GM12878 (cell line): Measurements from ENCODE around the gene LDLRAD3. TPM values are rescaled to one million over a fixed set of nuclear protein-coding genes. Genes with fewer than 3 reads are reported as not detected.

Source experiments
- ATAC-seq: fragments of 200-7000 bp; cut with Tn5 transposase; 3 replicates; pipeline ENCODE4 v1.9.1; 2020; ENCODE audit warnings: mild to moderate bottlenecking, moderate library complexity
- BruUV-seq: library from RNA; stranded (reverse); fragments of 400-500 nt; replicated peaks from 2 replicates; lab custom pipeline; 2021; lab: Mats Ljungman, UMichigan
- CTCF ChIA-PET: fragments of 300-600 bp; sonication (Branson Sonifier 250); formaldehyde crosslinking; extraction: SDS; loops from one replicate; lab custom pipeline; 2021; ENCODE audit warnings: inconsistent platforms; lab: Yijun Ruan, JAX
- POLR2A ChIA-PET: fragments of 350-600 bp; formaldehyde crosslinking; extraction: SDS; loops from one replicate; lab custom pipeline; 2021; ENCODE audit warnings: inconsistent platforms; lab: Charles Lee
- RAD21 ChIA-PET: fragments of 300-600 bp; sonication (Branson Sonifier 250); formaldehyde crosslinking; loops from one replicate; lab custom pipeline; 2023; ENCODE audit warnings: antibody characterized with exemption; ENCODE audit not compliant: unreplicated experiment; lab: Charles Lee
- SMC1A ChIA-PET: fragments of 300-600 bp; sonication (Branson Sonifier 250); formaldehyde crosslinking; loops from one replicate; lab custom pipeline; 2023; ENCODE audit not compliant: unreplicated experiment, uncharacterized antibody; lab: Charles Lee
- DNase-seq: peaks from one replicate; pipeline ENCODE4 v3.0.0-alpha.2; 2011; ENCODE audit warnings: low read depth, low spot score
- FAIRE-seq: peaks from 3 replicates; lab custom pipeline; 2011; peaks lifted over from hg19 to GRCh38; lab: Jason Lieb, UNC
- H2AFZ ChIP-seq: 2 replicates; pipeline ENCODE4 v1.6.0; 2011; ENCODE audit warnings: low read depth, low read length, control low read depth; ENCODE audit not compliant: control insufficient read depth
- H3K27ac ChIP-seq: 2 replicates; pipeline ENCODE4 v1.5.1; 2011; ENCODE audit warnings: control low read depth; ENCODE audit not compliant: control insufficient read depth, insufficient read depth
- H3K27me3 ChIP-seq, 2 experiments: replicated peaks in 1 of 2; 2 replicates each; pipeline versions ENCODE4 v1.6.0 to v1.6.1; 2011; ENCODE audit warnings: low read length in 1 of 2; ENCODE audit not compliant: control insufficient read depth in 2 of 2, insufficient read depth in 2 of 2
- H3K36me3 ChIP-seq, 2 experiments: 2 replicates each; pipeline ENCODE4 v1.5.1; 2011; ENCODE audit warnings: low read length in 1 of 2; ENCODE audit not compliant: control insufficient read depth in 2 of 2, insufficient read depth in 2 of 2
- H3K4me1 ChIP-seq: 2 replicates; pipeline ENCODE4 v1.6.1; 2011; ENCODE audit warnings: mild to moderate bottlenecking, low read length, moderate library complexity, mixed read lengths; ENCODE audit not compliant: control insufficient read depth, insufficient read depth
- H3K4me2 ChIP-seq: 2 replicates; pipeline ENCODE4 v1.6.0; 2011; ENCODE audit warnings: control low read depth; ENCODE audit not compliant: control insufficient read depth, insufficient read depth
- H3K4me3 ChIP-seq: fragments of 200-600 bp; sonication (generic); 2 replicates; pipeline ENCODE4 v1.5.1; 2016
- H3K79me2 ChIP-seq: 2 replicates; pipeline ENCODE4 v1.6.0; 2011; ENCODE audit warnings: low read length; ENCODE audit not compliant: control insufficient read depth, insufficient read depth
- H3K9ac ChIP-seq: 2 replicates; pipeline ENCODE4 v1.8.0; 2011; ENCODE audit warnings: low read length, control low read depth, mixed read lengths; ENCODE audit not compliant: control insufficient read depth, insufficient read depth
- H3K9me3 ChIP-seq: replicated peaks from 3 replicates; pipeline ENCODE4 v1.5.1; 2011; ENCODE audit warnings: mild to moderate bottlenecking, low read length; ENCODE audit not compliant: control insufficient read depth, insufficient read depth
- H4K20me1 ChIP-seq: 2 replicates; pipeline ENCODE4 v1.6.0; 2011; ENCODE audit not compliant: control insufficient read depth, insufficient read depth
- CHD2 ChIP-seq: IDR thresholded peaks from 2 replicates; pipeline ENCODE4 v1.6.1; 2011; ENCODE audit warnings: low read depth, low read length, improper control_type of control experiment, borderline replicate concordance
- EP300 ChIP-seq, 2 experiments: fragments of 150-350 bp in 1 of 2; IDR thresholded peaks; 2 replicates each; pipeline ENCODE4 v1.6.1; 2011 to 2012; ENCODE audit warnings: low read depth in 2 of 2, low read length in 2 of 2, borderline replicate concordance in 1 of 2, improper control_type of control experiment in 1 of 2, inconsistent platforms in 1 of 2; ENCODE audit not compliant: control insufficient read depth in 1 of 2
- FOXK2 ChIP-seq: fragments of 450-650 bp; IDR thresholded peaks from 2 replicates; pipeline ENCODE4 v1.6.1; 2017; ENCODE audit warnings: mild to moderate bottlenecking, moderate library complexity
- JUND ChIP-seq: IDR thresholded peaks from 2 replicates; pipeline ENCODE4 v1.6.1; 2012; ENCODE audit warnings: low read depth, mild to moderate bottlenecking, low read length, improper control_type of control experiment, moderate library complexity
- MTA2 ChIP-seq: fragments of 450-650 bp; IDR thresholded peaks from 2 replicates; pipeline ENCODE4 v1.6.1; 2016; ENCODE audit warnings: low read depth, mild to moderate bottlenecking, moderate library complexity
- NFXL1 ChIP-seq: fragments of 450-650 bp; IDR thresholded peaks from 2 replicates; pipeline ENCODE4 v1.6.1; 2017; ENCODE audit warnings: antibody characterized with exemption, mild to moderate bottlenecking, borderline replicate concordance
- NFYA ChIP-seq: IDR thresholded peaks from 2 replicates; pipeline ENCODE4 v1.6.1; 2011; ENCODE audit warnings: low read depth, mild to moderate bottlenecking, low read length, improper control_type of control experiment, borderline replicate concordance
- POLR2AphosphoS2 ChIP-seq: IDR thresholded peaks from 2 replicates; pipeline ENCODE4 v1.6.1; 2011; ENCODE audit warnings: low read depth, mild to moderate bottlenecking, low read length, improper control_type of control experiment, moderate library complexity
- RB1 ChIP-seq: fragments of 450-650 bp; formaldehyde crosslinking; IDR thresholded peaks from 2 replicates; pipeline ENCODE4 v1.6.1; 2017; ENCODE audit warnings: mild to moderate bottlenecking, borderline replicate concordance
- SMAD5 ChIP-seq: IDR thresholded peaks from 2 replicates; pipeline ENCODE4 v1.6.1; 2016; ENCODE audit warnings: antibody characterized with exemption, low read depth
- TCF7 ChIP-seq: IDR thresholded peaks from 2 replicates; pipeline ENCODE4 v1.6.1; 2014; ENCODE audit warnings: antibody characterized with exemption, borderline replicate concordance
- WGBS: methylation state at CpG from one replicate; pipeline ENCODE4 v1.1.6; 2016; ENCODE audit warnings: low lambda C conversion rate; ENCODE audit not compliant: insufficient replicate concordance, insufficient coverage; ENCODE audit errors: missing lambda C conversion rate; 5-methylcytosine and 5-hydroxymethylcytosine counted together
- in situ Hi-C: fragments of 300-500 bp; cut with MboI; formaldehyde crosslinking; loops from 9 replicates; pipeline ENCODE4 v1.14.3; 2018; ENCODE audit warnings: mixed read lengths
- intact Hi-C: fragments of 100-400 bp; cut with micrococcal nuclease; formaldehyde crosslinking; loops from one replicate; pipeline ENCODE4 v1.14.2; 2022; ENCODE audit not compliant: unreplicated experiment
- polyA plus RNA-seq, 11 experiments: library from polyadenylated mRNA; depleted of rRNA in 4 of 11; unstranded in 6 of 11; stranded (reverse) in 5 of 11; fragments of >200 nt; fragmentation: Nextera tagmentation in 4 of 11; fragmentation: Illumina TruSeq in 1 of 11; extraction: Ambion mirVana in 4 of 11; extraction: Trizol in 1 of 11; gene quantifications; 1 replicate in 1 of 11; 2 replicates in 10 of 11; pipeline versions ENCODE4 v1.2.1 to v1.2.3, GENCODE V29; 2011 to 2016; ENCODE audit warnings: inconsistent platforms in 2 of 11, missing spikeins in 2 of 11, low read depth in 1 of 11
- total RNA-seq, 4 experiments: library from RNA; depleted of rRNA in 3 of 4; stranded (reverse); fragments of >200 nt in 3 of 4; fragmentation: Illumina TruSeq in 1 of 4; extraction: Trizol in 1 of 4; gene quantifications; 2 replicates each; pipeline versions ENCODE4 v1.2.1 to v1.2.3, GENCODE V29; 2013 to 2021
- TF ChIP-seq, protein P1 (sequence below): IDR thresholded peaks from 2 replicates; pipeline ENCODE4 v1.6.1; 2012; ENCODE audit warnings: improper control_type of control experiment, low read depth, low read length; ENCODE audit not compliant: insufficient replicate concordance
- TF ChIP-seq, protein P2 (sequence below): fragments of 450-650 bp; formaldehyde crosslinking; IDR thresholded peaks from 2 replicates; pipeline ENCODE4 v1.4.0; 2020; ENCODE audit warnings: mild to moderate bottlenecking, moderate library complexity
- TF ChIP-seq, protein P3 (sequence below): IDR thresholded peaks from 2 replicates; pipeline ENCODE4 v1.6.1; 2011; ENCODE audit warnings: mild to moderate bottlenecking, low read depth, low read length, moderate library complexity; ENCODE audit not compliant: insufficient replicate concordance

The LDLRAD3 gene
- total and polyA plus RNA-seq, 10 of the 15 experiments (the other 5 are each of a cell fraction or from before 2014, with no cell fraction given) = 2.5 to 17.2 (median 10.7) TPM

DNA sequence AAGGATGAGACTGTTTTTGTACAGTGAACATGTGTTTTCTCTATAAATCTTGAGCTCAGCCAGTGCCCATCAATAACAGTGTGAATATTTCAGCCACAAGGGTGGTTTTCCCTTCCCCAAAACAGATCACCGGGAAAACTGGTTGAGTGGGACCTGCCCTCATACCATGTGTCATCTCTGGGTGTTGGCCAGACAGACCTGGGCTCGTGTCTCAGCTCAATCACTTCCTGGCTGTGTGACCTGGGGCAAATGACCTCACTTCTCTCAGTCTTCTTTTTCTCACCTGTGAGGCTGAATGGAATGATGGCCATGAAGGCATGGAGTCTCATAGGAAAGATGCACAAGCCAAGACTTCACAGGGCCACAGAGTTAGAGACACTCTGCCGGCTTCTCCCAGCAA, 270.6 kb downstream of the LDLRAD3 start:
- RAD21 ChIA-PET = no interaction called here
- Histone ChIP-seq H3K27me3 (no peaks in the 10 kb centered on the region), H3K9ac (no peak overlapping the region), H4K20me1 (no peaks in the 10 kb centered on the region), H3K27ac (no peak overlapping the region), H2AFZ (no peak overlapping the region), H3K36me3 (no peaks in the 10 kb centered on the region), H3K4me1 (no peaks in the 10 kb centered on the region), H3K4me2 (no peak overlapping the region), H3K79me2 (no peaks in the 10 kb centered on the region), H3K4me3 (no peak overlapping the region), H3K9me3 (no peaks in the 10 kb centered on the region)
- intact Hi-C loops = no loop called here
- ATAC-seq = no peak
- CTCF ChIA-PET = no interaction called here
- SMC1A ChIA-PET = no interaction called here
- DNase-seq = no peak
- POLR2A ChIA-PET = no interaction called here
- in situ Hi-C loops = no loop called here
- 2% methylated on average over 3 of the region's 3 CpGs for WGBS
- FAIRE-seq = no peak
- BruUV-seq = no TSS peak
- TF ChIP-seq NFXL1 (no peak), NFYA (no peak), EP300 (IDR thresholded peaks at IDR 0.05; ENCODE audit: borderline replicate concordance in 1 of 2, control insufficient read depth in 1 of 2, low read depth in 2 of 2, low read length in 2 of 2) (no peak), POLR2AphosphoS2 (no peak), JUND (no peak), SMAD5 (no peak), TCF7 (no peak), RB1 (no peak), MTA2 (no peak), FOXK2 (no peak), CHD2 (no peak)
- TF ChIP-seq, protein P1, sequence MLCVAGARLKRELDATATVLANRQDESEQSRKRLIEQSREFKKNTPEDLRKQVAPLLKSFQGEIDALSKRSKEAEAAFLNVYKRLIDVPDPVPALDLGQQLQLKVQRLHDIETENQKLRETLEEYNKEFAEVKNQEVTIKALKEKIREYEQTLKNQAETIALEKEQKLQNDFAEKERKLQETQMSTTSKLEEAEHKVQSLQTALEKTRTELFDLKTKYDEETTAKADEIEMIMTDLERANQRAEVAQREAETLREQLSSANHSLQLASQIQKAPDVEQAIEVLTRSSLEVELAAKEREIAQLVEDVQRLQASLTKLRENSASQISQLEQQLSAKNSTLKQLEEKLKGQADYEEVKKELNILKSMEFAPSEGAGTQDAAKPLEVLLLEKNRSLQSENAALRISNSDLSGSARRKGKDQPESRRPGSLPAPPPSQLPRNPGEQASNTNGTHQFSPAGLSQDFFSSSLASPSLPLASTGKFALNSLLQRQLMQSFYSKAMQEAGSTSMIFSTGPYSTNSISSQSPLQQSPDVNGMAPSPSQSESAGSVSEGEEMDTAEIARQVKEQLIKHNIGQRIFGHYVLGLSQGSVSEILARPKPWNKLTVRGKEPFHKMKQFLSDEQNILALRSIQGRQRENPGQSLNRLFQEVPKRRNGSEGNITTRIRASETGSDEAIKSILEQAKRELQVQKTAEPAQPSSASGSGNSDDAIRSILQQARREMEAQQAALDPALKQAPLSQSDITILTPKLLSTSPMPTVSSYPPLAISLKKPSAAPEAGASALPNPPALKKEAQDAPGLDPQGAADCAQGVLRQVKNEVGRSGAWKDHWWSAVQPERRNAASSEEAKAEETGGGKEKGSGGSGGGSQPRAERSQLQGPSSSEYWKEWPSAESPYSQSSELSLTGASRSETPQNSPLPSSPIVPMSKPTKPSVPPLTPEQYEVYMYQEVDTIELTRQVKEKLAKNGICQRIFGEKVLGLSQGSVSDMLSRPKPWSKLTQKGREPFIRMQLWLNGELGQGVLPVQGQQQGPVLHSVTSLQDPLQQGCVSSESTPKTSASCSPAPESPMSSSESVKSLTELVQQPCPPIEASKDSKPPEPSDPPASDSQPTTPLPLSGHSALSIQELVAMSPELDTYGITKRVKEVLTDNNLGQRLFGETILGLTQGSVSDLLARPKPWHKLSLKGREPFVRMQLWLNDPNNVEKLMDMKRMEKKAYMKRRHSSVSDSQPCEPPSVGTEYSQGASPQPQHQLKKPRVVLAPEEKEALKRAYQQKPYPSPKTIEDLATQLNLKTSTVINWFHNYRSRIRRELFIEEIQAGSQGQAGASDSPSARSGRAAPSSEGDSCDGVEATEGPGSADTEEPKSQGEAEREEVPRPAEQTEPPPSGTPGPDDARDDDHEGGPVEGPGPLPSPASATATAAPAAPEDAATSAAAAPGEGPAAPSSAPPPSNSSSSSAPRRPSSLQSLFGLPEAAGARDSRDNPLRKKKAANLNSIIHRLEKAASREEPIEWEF = no peak
- TF ChIP-seq, protein P2, sequence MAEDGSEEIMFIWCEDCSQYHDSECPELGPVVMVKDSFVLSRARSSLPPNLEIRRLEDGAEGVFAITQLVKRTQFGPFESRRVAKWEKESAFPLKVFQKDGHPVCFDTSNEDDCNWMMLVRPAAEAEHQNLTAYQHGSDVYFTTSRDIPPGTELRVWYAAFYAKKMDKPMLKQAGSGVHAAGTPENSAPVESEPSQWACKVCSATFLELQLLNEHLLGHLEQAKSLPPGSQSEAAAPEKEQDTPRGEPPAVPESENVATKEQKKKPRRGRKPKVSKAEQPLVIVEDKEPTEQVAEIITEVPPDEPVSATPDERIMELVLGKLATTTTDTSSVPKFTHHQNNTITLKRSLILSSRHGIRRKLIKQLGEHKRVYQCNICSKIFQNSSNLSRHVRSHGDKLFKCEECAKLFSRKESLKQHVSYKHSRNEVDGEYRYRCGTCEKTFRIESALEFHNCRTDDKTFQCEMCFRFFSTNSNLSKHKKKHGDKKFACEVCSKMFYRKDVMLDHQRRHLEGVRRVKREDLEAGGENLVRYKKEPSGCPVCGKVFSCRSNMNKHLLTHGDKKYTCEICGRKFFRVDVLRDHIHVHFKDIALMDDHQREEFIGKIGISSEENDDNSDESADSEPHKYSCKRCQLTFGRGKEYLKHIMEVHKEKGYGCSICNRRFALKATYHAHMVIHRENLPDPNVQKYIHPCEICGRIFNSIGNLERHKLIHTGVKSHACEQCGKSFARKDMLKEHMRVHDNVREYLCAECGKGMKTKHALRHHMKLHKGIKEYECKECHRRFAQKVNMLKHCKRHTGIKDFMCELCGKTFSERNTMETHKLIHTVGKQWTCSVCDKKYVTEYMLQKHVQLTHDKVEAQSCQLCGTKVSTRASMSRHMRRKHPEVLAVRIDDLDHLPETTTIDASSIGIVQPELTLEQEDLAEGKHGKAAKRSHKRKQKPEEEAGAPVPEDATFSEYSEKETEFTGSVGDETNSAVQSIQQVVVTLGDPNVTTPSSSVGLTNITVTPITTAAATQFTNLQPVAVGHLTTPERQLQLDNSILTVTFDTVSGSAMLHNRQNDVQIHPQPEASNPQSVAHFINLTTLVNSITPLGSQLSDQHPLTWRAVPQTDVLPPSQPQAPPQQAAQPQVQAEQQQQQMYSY (CRISPR knock-in tag) = no peak
- TF ChIP-seq, protein P3, sequence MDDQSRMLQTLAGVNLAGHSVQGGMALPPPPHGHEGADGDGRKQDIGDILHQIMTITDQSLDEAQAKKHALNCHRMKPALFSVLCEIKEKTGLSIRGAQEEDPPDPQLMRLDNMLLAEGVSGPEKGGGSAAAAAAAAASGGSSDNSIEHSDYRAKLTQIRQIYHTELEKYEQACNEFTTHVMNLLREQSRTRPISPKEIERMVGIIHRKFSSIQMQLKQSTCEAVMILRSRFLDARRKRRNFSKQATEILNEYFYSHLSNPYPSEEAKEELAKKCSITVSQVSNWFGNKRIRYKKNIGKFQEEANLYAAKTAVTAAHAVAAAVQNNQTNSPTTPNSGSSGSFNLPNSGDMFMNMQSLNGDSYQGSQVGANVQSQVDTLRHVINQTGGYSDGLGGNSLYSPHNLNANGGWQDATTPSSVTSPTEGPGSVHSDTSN = no peak
